Endometrial microvascular endothelial cells (primary cell): ENCODE data around the gene CLBA1. TPM values are rescaled to one million over a fixed set of nuclear protein-coding genes. Genes with fewer than 3 reads are reported as not detected.
"Not testable (repeated sequence)": the region's sequence is repeated elsewhere in the genome, so short reads cannot be mapped to it uniquely, and the experiment has no call there.

Experiments
- in situ Hi-C: cut with HindIII; loops from 2 replicates; pipeline ENCODE4 v1.10.0; 2017; ENCODE audit warnings: low sequenced_read_pairs, low pct_unique_long_range_greater_than_20kb; ENCODE audit errors: inconsistent ontology term
- total RNA-seq: library from RNA; depleted of rRNA; stranded (reverse); fragments of >200 nt; gene quantifications from one replicate; pipeline ENCODE4 v1.2.3, GENCODE V29; 2015; ENCODE audit errors: inconsistent ontology term

CLBA1 gene
- total RNA-seq = 5.0 TPM

DNA sequence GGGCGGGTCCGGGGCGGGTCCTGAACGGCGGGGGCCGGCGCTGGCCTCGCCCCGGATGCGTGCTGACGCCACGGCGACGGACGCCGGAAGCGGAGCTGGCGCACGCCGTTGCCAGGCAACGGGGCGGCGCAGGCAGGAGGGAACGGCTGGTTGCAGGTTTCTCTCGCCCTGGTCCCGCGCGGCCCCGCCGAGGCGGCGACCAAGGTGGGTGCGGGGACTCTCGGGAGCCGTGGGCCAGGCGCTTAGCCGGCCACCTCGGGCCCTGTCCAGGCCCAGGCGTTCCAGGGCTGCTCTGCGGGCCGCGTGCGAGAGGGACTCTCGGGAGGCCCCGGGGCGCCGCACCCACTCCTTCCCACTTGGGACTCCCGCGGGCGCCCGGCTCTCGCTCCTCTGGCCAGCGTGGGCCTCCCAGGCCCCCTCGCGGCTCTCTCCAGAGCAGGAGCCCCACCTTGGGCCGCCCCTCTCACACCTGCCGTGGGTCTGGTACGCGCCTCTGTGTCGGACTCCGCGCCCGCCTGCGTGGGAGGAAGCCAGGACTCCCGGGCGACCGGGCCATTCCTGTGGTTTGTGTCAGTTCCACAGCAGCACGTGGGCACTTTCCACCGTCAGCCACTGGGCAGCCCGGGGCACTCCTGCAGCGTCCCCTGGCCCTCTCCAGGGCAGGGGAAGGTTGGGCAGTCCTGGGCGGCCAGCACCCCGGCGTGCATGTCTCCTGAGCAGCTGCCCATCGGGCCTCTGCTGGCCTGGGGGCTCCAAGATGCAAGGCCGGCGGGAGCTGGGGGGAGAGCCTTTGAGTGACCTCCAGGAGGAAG, at the start of gene CLBA1:
TSS of gene CLBA1 (plus strand) at position 114 of the 812 bp plus-strand sequence. CDS start at position 758, 644 bp downstream.
- in situ Hi-C loops = no loop called here

DNA sequence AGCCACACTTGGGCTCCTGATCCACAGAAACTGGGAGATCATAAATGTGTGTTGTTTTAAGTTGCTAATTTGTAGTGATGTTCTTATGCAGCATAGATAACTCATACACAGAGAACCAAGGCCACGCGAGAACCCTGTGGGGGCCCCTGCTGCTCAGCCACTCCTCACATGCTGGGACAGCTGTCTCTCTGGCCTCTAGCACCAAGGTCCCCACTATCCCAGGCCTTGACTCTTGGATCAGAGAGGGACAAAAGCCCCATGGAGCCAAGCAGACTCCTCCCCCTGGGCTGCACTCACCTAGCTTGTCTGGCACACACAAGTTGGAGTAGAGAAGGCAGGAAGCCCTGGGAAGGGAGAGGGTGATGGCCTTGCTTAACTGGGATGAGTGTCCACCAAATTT, 49.6 kb upstream of the CLBA1 start:
- in situ Hi-C loops = loop anchor here (10.0 kb wide), 1 partner anchor 119 kb away; no protein-coding TSS in a partner anchor

DNA sequence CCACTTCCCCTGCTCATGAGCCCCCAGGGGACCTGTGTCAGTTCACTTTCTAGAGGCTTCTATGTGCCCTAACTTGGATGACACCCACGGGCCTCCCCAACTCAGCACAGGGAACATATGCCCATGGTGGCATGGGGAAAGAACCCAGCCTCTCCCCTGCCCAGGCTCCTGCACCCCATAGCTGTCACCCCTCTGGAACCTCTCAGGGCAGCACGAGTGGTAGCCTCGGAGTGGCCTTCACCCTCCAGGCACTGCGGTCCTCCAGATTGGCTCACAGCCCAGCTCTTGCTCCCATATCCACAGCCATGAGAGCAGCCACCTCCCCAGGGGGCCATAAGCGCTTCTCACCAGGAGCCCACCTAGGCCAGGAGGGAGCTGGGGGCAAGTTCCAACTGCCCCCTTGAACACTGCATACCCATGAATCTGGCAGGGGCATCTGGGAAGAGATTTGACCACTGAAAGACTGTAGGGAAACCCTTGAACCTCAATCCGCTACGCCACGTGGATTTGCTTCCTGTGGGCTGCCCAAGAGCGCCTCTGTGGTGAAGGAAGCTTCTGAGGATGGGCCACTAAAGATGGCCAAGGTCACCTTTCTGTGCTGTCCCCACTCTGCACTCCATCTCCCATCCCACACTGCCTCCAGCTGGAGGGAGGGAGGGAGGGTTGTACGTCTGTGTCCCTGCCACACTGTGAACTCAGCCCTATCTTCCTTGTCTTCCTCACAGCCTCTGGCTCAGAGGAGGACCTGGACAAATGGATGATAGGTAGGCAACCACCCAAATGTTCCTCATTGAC, 49.0 kb upstream of the CLBA1 start:
- in situ Hi-C loops = loop anchor here (10.0 kb wide), 1 partner anchor 118 kb away; no protein-coding TSS in a partner anchor

DNA sequence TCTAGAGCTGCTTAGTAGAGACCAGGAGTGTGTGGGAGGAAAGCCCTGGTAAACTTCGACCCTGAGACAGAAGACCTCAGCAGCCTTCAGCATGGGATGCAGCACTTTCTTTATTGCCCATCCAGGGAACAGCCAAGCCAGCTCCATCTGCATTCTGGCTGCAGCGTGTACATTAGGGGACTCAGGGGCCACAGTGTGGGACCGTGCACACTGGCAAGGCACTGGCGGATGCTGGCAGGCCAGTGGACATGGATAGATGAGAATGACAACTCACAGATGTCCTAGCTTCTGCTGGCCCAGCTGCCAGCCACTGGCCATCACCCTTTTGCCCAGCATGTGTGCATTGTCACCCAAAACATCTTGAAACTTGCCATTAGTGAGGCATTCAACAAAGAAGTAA, 48.4 kb upstream of the CLBA1 start:
- in situ Hi-C loops = loop anchor here (10.0 kb wide), 1 partner anchor 118 kb away; no protein-coding TSS in a partner anchor

DNA sequence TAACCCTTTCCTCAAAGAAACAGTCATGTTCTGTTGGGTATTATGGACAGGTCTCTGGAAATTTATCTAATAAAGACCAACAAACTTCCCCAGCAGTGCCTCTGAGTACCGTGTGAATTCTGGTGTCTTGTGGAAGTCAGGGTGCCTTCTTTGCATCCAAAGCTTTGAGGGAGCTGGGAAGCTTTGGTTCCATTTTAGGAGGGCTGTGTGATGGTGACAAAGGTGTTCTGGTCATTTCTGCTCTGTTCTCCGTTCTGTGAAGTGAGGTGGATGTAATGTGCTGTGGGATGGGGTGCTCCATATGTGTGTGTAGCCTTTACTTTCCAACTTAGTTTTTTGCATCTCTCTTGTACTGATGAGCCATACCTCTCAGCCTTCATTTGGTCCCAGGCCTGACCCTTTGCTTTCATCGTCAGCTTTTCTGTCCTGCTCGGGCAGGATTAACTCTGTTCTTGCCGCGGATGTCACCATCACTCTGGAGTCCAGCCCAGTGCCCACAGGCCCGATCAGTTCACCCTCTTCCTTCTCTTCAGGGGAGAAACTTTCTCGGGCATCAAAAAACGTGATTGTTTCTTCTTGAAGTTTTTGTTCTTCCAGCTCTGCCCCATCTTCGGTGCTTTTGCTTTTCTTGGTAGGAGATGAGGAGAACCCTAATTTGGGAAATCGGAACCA, 47.8 kb upstream of the CLBA1 start:
- in situ Hi-C loops = loop anchor here (10.0 kb wide), 1 partner anchor 117 kb away; no protein-coding TSS in a partner anchor

DNA sequence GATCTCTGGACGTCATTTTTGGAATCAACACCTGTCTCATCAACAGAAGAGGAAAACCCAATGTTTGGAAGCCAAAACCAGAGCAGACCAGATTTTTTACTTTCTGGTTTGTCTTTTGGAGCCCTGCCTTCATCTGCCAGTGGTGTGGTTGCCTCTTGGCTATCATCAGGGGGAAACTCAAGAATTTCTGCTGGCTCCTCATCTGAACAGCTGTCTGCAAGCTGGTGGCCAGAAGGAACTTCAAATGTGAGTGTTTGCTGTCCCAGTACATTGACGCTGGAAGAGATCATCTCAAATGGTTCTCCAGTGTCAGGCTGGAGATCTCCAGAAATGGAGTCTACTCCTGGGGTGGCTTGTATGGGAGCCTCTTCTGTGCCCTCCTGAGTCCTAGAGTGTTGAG, 47.2 kb upstream of the CLBA1 start:
- in situ Hi-C loops = loop anchor here (10.0 kb wide), 1 partner anchor 116 kb away; no protein-coding TSS in a partner anchor

DNA sequence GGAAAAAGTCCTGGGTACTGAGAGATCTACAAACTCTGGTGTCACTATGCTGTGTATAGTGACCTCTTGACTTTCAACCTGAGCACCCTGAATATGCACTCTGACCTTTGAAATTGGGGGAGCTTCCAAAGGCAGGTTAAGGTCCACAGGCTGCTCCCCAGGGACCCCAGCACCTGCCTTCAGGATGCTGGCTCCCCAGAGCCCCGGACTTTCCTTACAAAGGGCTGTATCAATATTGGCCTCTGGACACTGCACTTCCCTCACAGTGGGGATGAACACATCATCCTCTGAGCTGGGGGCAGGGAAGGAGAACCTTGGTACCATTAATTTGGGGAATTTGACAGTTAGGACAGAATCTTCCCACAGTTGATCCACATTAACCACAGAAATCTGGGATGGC, 46.6 kb upstream of the CLBA1 start:
- in situ Hi-C loops = loop anchor here (10.0 kb wide), 1 partner anchor 116 kb away; no protein-coding TSS in a partner anchor

DNA sequence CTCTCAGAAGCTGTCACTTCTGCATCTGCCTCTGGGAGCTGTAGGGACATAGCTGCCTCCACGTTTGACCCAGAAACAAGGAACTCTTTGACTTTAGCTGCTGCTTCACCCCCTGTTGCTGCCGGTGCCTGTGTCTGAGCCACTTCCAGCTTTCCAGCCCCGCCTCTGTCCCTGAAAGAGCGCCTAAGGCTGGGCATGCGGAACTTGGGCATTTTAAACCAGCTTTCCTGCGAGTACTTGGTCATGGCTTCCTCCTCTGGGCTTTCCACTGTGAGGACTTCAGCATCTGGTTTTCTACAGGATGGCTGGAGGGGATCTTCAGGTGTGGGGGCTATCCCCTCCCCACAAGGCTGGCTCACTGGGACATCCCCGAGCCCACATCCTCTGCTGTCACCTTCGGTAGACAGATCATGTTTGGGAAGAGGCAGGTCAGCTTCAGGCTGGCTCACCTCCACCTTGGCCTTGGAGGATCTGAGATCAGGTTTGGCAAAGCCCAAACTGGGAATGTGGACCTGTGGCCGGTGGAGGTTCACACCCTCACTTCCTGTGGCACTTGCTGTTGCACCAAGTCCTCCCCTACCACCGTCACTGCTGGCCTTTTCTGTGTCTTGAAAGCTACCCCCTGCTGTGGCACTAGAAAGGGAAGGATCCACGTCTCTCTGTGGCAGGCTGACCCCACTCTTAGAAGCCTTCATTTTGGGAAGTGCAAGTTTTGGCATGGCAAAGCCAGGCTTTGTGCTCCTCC, 45.8 kb upstream of the CLBA1 start:
- in situ Hi-C loops = loop anchor here (10.0 kb wide), 1 partner anchor 115 kb away; no protein-coding TSS in a partner anchor

DNA sequence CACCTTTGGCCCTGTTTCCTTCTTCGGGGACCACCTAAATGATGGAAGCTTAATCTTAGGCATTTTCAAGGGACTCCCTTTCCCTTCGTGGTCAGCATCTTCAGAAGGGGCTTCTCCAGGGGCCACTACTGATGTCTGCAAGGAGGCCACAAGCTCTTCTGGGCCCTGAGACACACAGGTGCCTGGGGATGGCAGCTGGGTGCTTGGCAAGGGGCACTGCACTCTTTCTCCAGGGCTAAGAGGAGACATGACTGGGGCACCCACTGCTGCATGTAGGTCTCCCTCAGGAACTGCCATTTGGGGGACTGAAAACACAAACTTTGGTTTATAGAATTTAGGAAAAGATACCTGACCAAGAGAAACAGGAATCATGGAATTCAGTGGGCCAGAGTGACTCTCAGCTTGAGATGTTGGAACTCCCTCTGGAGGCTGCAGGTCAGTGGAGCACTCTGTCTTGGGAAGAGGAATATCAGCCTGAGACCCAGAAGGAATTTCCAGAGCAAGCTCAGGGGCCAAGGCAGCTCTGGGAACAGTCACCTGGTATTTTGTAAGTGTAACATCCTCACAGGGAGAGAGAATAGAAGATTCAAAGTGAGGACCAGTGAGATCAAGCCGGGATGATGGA, 45.0 kb upstream of the CLBA1 start:
- in situ Hi-C loops = no loop called here

DNA sequence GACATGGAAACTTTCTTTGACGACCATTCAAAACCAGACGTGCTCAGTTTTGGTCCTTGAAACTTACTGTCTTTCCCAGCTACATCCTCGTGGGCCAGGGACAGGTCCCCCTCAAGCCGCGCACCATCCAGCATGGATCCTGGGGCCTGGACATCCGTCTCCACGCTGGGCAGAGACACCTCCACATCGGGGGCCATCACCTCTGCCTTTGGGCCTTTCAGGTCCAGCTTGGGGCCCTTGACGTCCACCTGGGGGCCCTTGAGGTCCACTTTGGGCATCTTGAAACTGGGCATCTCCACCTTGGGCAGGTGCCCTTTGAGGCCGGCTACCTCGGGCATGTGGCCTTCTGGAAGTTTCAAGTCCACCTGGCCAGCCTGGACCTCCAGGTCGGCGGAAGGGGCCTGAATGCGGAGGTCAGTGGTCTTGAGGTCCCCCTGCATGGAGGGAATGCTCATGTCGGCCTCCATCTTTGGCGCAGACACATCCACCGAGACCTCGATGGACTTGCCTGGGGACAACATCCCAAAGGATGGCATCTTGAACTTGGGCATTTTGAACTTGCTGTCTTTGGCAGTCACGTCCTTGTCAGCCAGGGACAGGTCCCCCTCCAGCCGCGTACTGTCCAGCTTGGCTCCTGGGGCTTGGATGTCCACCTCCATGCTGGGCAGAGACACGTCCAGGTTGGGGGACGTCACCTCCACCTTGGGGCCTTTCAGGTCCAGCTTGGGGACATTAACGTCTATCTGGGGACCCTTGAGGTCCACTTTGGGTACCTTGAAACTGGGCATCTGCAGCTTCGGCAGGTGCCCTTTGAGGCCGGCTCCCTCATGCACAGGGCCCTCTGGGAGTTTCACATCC, 43.9 kb upstream of the CLBA1 start:
- in situ Hi-C loops = no loop called here

DNA sequence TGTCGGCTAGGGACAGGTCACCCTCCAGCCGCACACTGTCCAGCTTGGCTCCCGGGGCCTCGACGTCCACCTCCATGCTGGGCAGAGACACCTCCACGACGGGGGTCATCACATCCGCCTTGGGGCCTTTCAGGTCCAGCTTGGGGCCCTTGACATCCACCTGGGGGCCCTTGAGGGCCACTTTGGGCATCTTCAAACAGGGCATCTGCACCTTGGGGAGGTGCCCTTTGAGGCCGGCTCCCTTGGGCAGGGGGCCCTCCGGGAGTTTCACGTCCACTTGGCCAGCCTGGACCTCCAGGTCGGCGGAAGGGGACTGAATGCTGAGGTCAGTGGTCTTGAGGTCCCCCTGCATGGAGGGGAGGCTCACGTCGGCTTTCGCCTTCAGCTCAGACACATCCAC, 43.0 kb upstream of the CLBA1 start:
- in situ Hi-C loops = no loop called here

DNA sequence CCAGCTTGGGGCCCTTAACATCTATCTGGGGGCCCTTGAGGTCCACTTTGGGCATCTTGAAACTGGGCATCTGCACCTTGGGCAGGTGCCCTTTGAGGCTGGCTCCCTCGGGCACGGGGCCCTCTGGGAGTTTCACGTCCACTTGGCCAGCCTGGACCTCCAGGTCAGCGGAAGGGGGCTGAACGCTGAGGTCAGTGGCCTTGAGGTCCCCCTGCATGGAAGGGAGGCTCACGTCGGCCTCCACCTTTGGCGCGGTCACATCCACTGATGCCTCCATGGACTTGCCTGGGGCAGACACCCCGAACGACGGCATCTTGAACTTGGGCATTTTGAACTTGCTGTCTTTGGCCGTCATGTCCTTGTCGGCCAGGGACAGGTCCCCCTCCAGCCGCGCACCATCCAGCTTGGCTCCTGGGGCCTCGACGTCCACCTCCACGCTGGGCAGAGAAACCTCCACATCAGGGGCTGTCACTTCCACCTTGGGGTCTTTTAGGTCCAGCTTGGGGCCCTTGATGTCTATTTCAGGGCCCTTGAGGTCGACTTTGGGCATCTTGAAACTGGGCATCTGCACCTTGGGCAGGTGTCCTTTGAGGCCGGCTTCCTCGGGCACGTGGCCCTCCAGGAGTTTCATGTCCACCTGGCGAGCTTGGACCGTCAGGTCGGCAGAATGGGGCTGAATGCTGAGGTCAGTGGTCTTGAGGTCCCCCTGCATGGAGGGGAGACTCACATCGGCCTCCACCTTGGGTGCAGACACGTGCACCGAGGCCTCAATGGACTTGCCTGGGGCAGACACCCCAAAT, 42.2 kb upstream of the CLBA1 start:
- in situ Hi-C loops = not testable (repeated sequence)

DNA sequence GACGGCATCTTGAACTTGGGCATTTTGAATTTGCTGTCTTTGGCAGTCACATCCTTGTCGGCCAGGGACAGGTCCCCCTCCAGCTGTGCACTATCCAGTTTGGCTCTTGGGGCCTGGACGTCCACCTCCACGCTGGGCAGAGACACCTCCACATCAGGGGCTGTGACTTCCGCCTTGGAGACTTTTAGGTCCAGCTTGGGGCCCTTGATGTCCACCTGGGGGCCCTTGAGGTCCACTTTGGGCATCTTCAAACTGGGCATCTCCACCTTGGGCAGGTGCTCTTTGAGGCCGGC, 41.6 kb upstream of the CLBA1 start:
- in situ Hi-C loops = not testable (repeated sequence)

DNA sequence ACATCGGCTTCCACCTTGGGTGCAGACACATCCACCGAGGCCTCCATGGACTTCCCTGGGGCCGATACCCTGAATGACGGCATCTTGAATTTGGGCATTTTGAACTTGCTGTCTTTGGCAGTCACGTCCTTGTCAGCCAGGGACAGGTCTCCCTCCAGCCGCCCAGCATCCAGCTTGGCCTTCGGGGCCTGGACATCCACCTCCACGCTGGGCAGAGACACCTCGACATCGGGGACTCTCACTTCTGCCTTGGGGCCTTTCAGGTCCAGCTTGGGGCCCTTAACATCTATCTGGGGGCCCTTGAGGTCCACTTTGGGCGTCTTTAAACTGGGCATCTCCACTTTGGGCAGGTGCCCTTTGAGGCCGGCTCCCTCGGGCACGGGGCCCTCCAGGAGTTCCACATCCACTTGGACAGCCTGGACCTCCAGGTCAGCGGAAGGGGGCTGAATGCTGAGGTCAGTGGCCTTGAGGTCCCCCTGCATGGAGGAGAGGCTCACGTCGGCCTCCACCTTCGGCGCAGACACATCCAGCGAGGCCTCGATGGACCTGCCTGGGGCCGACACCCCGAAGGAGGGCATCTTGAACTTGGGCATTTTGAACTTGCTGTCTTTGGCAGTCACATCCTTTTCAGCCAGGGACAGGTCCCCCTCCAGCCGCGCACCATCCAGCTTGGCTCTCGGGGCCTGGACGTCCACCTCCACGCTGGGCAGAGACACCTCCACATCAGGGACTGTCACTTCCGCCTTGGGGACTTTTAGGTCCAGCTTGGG, 41.0 kb upstream of the CLBA1 start:
- in situ Hi-C loops = not testable (repeated sequence)

DNA sequence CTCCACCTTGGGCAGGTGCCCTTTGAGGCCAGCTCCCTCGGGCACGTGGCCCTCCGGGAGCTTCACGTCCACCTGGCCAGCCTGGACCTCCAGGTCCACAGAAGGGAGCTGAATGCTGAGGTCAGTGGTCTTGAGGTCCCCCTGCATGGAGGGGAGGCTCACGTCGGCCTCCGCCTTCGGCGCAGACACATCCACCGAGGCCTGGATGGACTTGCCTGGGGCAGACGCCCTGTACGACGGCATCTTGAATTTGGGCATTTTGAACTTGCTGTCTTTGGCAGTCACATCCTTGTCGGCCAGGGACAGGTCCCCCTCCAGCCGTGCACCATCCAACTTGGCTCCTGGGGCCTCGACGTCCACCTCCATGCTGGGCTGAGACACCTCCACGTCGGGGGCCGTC, 40.3 kb upstream of the CLBA1 start:
- in situ Hi-C loops = not testable (repeated sequence)
